Activated naive CD4-positive, alpha-beta T cell treated with anti-CD3 and anti-CD28 coated beads for 36 hours (primary cell): ENCODE data around the gene DCST1. TPM values are rescaled to one million over a fixed set of nuclear protein-coding genes. Genes with fewer than 3 reads are reported as not detected.
"Not testable (repeated sequence)": the region's sequence is repeated elsewhere in the genome, so short reads cannot be mapped to it uniquely, and the experiment has no call there.

Source experiments
- CTCF ChIA-PET: fragments of 350-600 bp; sonication (Branson Sonifier 250); formaldehyde crosslinking; loops from one replicate; lab custom pipeline; 2021; ENCODE audit warnings: antibody characterized with exemption; lab: Charles Lee
- DNase-seq: peaks from one replicate; pipeline ENCODE4 v3.0.0-alpha.2; 2020
- H3K27ac Mint-ChIP-seq: one replicate; pipeline ENCODE4 v1.8.0; 2021; ENCODE audit warnings: mild to moderate bottlenecking, mixed read lengths
- H3K27me3 Mint-ChIP-seq: one replicate; pipeline ENCODE4 v1.8.0; 2021; ENCODE audit warnings: low read depth, mixed read lengths
- H3K36me3 Mint-ChIP-seq: one replicate; pipeline ENCODE4 v1.8.0; 2021; ENCODE audit warnings: low read depth, mixed read lengths
- H3K4me1 Mint-ChIP-seq: one replicate; pipeline ENCODE4 v1.8.0; 2021; ENCODE audit warnings: low read depth, mixed read lengths
- H3K4me3 Mint-ChIP-seq: one replicate; pipeline ENCODE4 v1.8.0; 2021; ENCODE audit warnings: mild to moderate bottlenecking, moderate library complexity, mixed read lengths
- H3K9me3 Mint-ChIP-seq: one replicate; pipeline ENCODE4 v1.8.0; 2021; ENCODE audit warnings: mixed read lengths
- intact Hi-C: fragments of 100-400 bp; cut with micrococcal nuclease; formaldehyde crosslinking; loops from one replicate; pipeline ENCODE4 v1.15.1; 2023
- total RNA-seq, 2 experiments: library from RNA; stranded (reverse); gene quantifications; one replicate each; pipeline ENCODE4 v1.2.3, GENCODE V29; 2021

DCST1 gene
- total RNA-seq, 2 experiments from 2014 or later: not detected

- H3K27ac Mint-ChIP-seq, H3K4me3 Mint-ChIP-seq, H3K27me3 Mint-ChIP-seq, H3K36me3 Mint-ChIP-seq, intact Hi-C loops, H3K9me3 Mint-ChIP-seq: not testable (repeated sequence)
- H3K4me1 Mint-ChIP-seq: peaks cover 24% of the 10 kb centered on the region
- DNase-seq: peak; percentile 42
- CTCF ChIA-PET: interaction anchor here (0.7 to 4.7 kb wide), 12 partner anchors 11 to 111 kb away, joined by 3 to 21 read pairs (median 4); partner anchors contain the start of gene FLAD1
These were observed 38.2 kb upstream of the DCST1 start for GRCh38 chr1:154995301-154995983.

GRCh38 chr1:154996966-154997701 is 36.5 kb upstream of the DCST1 start:
- peaks cover 24% of the 10 kb centered on the region for H3K4me1 Mint-ChIP-seq
- H3K27ac Mint-ChIP-seq: peak overlapping the region; percentile 56
- CTCF ChIA-PET: interaction anchor here (1.1 to 4.7 kb wide), 10 partner anchors 9 to 59 kb away, joined by 3 to 37 read pairs (median 8); partner anchors contain the start of genes FLAD1 and PYGO2
- H3K4me3 Mint-ChIP-seq: no peak overlapping the region
- no peak for DNase-seq
- intact Hi-C loops: no loop called here
- H3K36me3 Mint-ChIP-seq: peaks cover 2% of the 10 kb centered on the region
- H3K27me3 Mint-ChIP-seq: no peaks in the 10 kb centered on the region
- no peaks in the 10 kb centered on the region for H3K9me3 Mint-ChIP-seq

GRCh38 chr1:154998201-154998780 is 35.3 kb upstream of the DCST1 start:
- intact Hi-C loops: no loop called here
- H3K27ac Mint-ChIP-seq: peak overlapping the region; percentile 94
- H3K4me3 Mint-ChIP-seq: no peak overlapping the region
- CTCF ChIA-PET: interaction anchor here (0.6 to 4.7 kb wide), 22 partner anchors 8 to 176 kb away, joined by 3 to 37 read pairs (median 6); partner anchors contain the start of genes CKS1B, FLAD1, PBXIP1 and PYGO2
- no peak for DNase-seq
- H3K27me3 Mint-ChIP-seq: no peaks in the 10 kb centered on the region
- peaks cover 4% of the 10 kb centered on the region for H3K36me3 Mint-ChIP-seq
- H3K9me3 Mint-ChIP-seq: no peaks in the 10 kb centered on the region
- peaks cover 24% of the 10 kb centered on the region for H3K4me1 Mint-ChIP-seq

GRCh38 chr1:154998818-154999570 is 34.6 kb upstream of the DCST1 start:
- CTCF ChIA-PET: interaction anchor here (0.6 to 4.7 kb wide), 22 partner anchors 8 to 290 kb away, joined by 3 to 37 read pairs (median 6); partner anchors contain the start of genes CKS1B, FLAD1, PBXIP1 and PYGO2
- H3K4me3 Mint-ChIP-seq: peak overlapping the region; percentile 75
- peak overlapping the region; percentile 94 for H3K27ac Mint-ChIP-seq
- peaks cover 8% of the 10 kb centered on the region for H3K36me3 Mint-ChIP-seq
- H3K9me3 Mint-ChIP-seq: no peaks in the 10 kb centered on the region
- H3K27me3 Mint-ChIP-seq: no peaks in the 10 kb centered on the region
- intact Hi-C loops: loop anchor here (1.0 kb wide), 4 partner anchors 38 to 440 kb away; partner anchors contain the start of genes ADAM15 and PYGO2
- peaks cover 26% of the 10 kb centered on the region for H3K4me1 Mint-ChIP-seq
- peak; percentile 85 for DNase-seq

- H3K36me3 Mint-ChIP-seq: peaks cover 13% of the 10 kb centered on the region
- intact Hi-C loops: loop anchor here (1.0 to 10.0 kb wide), 11 partner anchors 16 to 1035 kb away; partner anchors contain the start of genes ADAM15, AQP10, ATP8B2 and CREB3L4
- peak; percentile 76 for DNase-seq
- H3K4me3 Mint-ChIP-seq: peak overlapping the region; percentile 91
- CTCF ChIA-PET: interaction anchor here (0.7 to 4.7 kb wide), 22 partner anchors 7 to 290 kb away, joined by 3 to 37 read pairs (median 5); partner anchors contain the start of genes CKS1B, FLAD1, PBXIP1 and PYGO2
- peak overlapping the region; percentile 94 for H3K27ac Mint-ChIP-seq
- no peaks in the 10 kb centered on the region for H3K27me3 Mint-ChIP-seq
- no peaks in the 10 kb centered on the region for H3K9me3 Mint-ChIP-seq
- H3K4me1 Mint-ChIP-seq: peaks cover 31% of the 10 kb centered on the region
These were observed 33.8 kb upstream of the DCST1 start for GRCh38 chr1:154999571-155000410.

- H3K27me3 Mint-ChIP-seq: no peaks in the 10 kb centered on the region
- H3K9me3 Mint-ChIP-seq: no peaks in the 10 kb centered on the region
- peak overlapping the region; percentile 94 for H3K27ac Mint-ChIP-seq
- peak overlapping the region; percentile 91 for H3K4me3 Mint-ChIP-seq
- peaks cover 13% of the 10 kb centered on the region for H3K36me3 Mint-ChIP-seq
- intact Hi-C loops: loop anchor here (1.0 to 10.0 kb wide), 7 partner anchors 17 to 1036 kb away; partner anchors contain the start of genes AQP10, ATP8B2, CREB3L4 and FLAD1
- H3K4me1 Mint-ChIP-seq: peaks cover 35% of the 10 kb centered on the region
- DNase-seq: no peak
- CTCF ChIA-PET: interaction anchor here (0.8 to 4.7 kb wide), 12 partner anchors 7 to 135 kb away, joined by 3 to 37 read pairs (median 10); partner anchors contain the start of genes PYGO2 and SLC50A1
These were observed 33.3 kb upstream of the DCST1 start for GRCh38 chr1:155000411-155000725.

GRCh38 chr1:155000726-155001424 is 32.7 kb upstream of the DCST1 start:
- H3K27me3 Mint-ChIP-seq: no peaks in the 10 kb centered on the region
- peak overlapping the region; percentile 94 for H3K27ac Mint-ChIP-seq
- CTCF ChIA-PET: interaction anchor here (0.7 to 3.7 kb wide), 11 partner anchors 10 to 193 kb away, joined by 3 to 37 read pairs (median 3); partner anchors contain the start of genes PYGO2 and SLC50A1
- H3K4me1 Mint-ChIP-seq: peaks cover 40% of the 10 kb centered on the region
- peak; percentile 92 for DNase-seq
- no peaks in the 10 kb centered on the region for H3K9me3 Mint-ChIP-seq
- H3K4me3 Mint-ChIP-seq: peak overlapping the region; percentile 91
- peaks cover 13% of the 10 kb centered on the region for H3K36me3 Mint-ChIP-seq
- intact Hi-C loops: loop anchor here (1.0 to 10.0 kb wide), 11 partner anchors 9 to 1036 kb away; partner anchors contain the start of genes AQP10, ATP8B2, CREB3L4 and EFNA4

GRCh38 chr1:155001425-155001674 is 32.3 kb upstream of the DCST1 start:
- peak overlapping the region; percentile 91 for H3K4me3 Mint-ChIP-seq
- CTCF ChIA-PET: interaction anchor here (0.7 to 1.2 kb wide), 5 partner anchors 11 to 192 kb away, joined by 3 to 5 read pairs (median 3); no protein-coding TSS in a partner anchor
- no peaks in the 10 kb centered on the region for H3K9me3 Mint-ChIP-seq

GRCh38 chr1:155001675-155002463 is 31.8 kb upstream of the DCST1 start:
- intact Hi-C loops: loop anchor here (1.0 to 10.0 kb wide), 12 partner anchors 8 to 1037 kb away; partner anchors contain the start of genes AQP10, ATP8B2, CKS1B and CREB3L4
- peaks cover 50% of the 10 kb centered on the region for H3K4me1 Mint-ChIP-seq
- peaks cover 13% of the 10 kb centered on the region for H3K36me3 Mint-ChIP-seq
- no peaks in the 10 kb centered on the region for H3K9me3 Mint-ChIP-seq
- CTCF ChIA-PET: interaction anchor here (0.7 to 1.8 kb wide), 5 partner anchors 14 to 192 kb away, joined by 3 to 8 read pairs (median 3); no protein-coding TSS in a partner anchor
- peak overlapping the region; percentile 91 for H3K4me3 Mint-ChIP-seq
- H3K27me3 Mint-ChIP-seq: no peaks in the 10 kb centered on the region
- peak; percentile 100 for DNase-seq
- peak overlapping the region; percentile 94 for H3K27ac Mint-ChIP-seq

More at GRCh38 chr1:155001425-155001674, 32.3 kb upstream of the DCST1 start:
- DNase-seq: no peak
- Mint-ChIP-seq H3K36me3 (peaks cover 13% of the 10 kb centered on the region), H3K4me1 (peaks cover 45% of the 10 kb centered on the region), H3K27ac (peak overlapping the region; percentile 94), H3K27me3 (no peaks in the 10 kb centered on the region)
- intact Hi-C loops: loop anchor here (1.0 to 10.0 kb wide), 10 partner anchors 9 to 1037 kb away; partner anchors contain the start of genes AQP10, ATP8B2, CREB3L4 and EFNA4
